GM12878 (cell line): ENCODE data around the gene EYS.

Source experiments
- CTCF ChIP-seq, 3 experiments: IDR thresholded peaks in 2 of 3; conservative IDR thresholded peaks in 1 of 3; 2 replicates each; pipeline ENCODE4 v1.5.1; 2011; ENCODE audit warnings: low read depth in 3 of 3, low read length in 3 of 3, mild to moderate bottlenecking in 3 of 3, control low read depth in 2 of 3, moderate library complexity in 2 of 3, inconsistent platforms in 1 of 3, mixed read lengths in 1 of 3; ENCODE audit not compliant: control insufficient read depth in 2 of 3, insufficient read depth in 1 of 3; ENCODE audit errors: extremely low read depth in 1 of 3
- ETV6 ChIP-seq, 2 experiments: fragments of 450-650 bp in 1 of 2; IDR thresholded peaks in 1 of 2; conservative IDR thresholded peaks in 1 of 2; 2 replicates each; pipeline ENCODE4 v1.6.1; 2014; ENCODE audit warnings: antibody characterized with exemption in 1 of 2, borderline replicate concordance in 1 of 2, low read depth in 1 of 2, mild to moderate bottlenecking in 1 of 2, moderate library complexity in 1 of 2
- JUNB ChIP-seq: IDR thresholded peaks from 2 replicates; pipeline ENCODE4 v1.6.1; 2016; ENCODE audit warnings: antibody characterized with exemption, mild to moderate bottlenecking
- NFYA ChIP-seq: IDR thresholded peaks from 2 replicates; pipeline ENCODE4 v1.6.1; 2011; ENCODE audit warnings: low read depth, mild to moderate bottlenecking, low read length, improper control_type of control experiment, borderline replicate concordance
- POLR2A ChIP-seq: IDR thresholded peaks from 2 replicates; pipeline ENCODE4 v1.6.1; 2011; ENCODE audit warnings: low read depth, mild to moderate bottlenecking, low read length
- RAD21 ChIP-seq: IDR thresholded peaks from 2 replicates; pipeline ENCODE4 v1.6.1; 2011; ENCODE audit warnings: mild to moderate bottlenecking, low read depth, low read length, moderate library complexity; ENCODE audit not compliant: insufficient read depth
- RFX5 ChIP-seq: IDR thresholded peaks from 2 replicates; pipeline ENCODE4 v1.6.1; 2011; ENCODE audit warnings: low read depth, low read length, improper control_type of control experiment
- TAF1 ChIP-seq: IDR thresholded peaks from 2 replicates; pipeline ENCODE4 v1.6.1; 2011; ENCODE audit warnings: mild to moderate bottlenecking, low read depth, low read length, borderline replicate concordance
- ZNF384 ChIP-seq: IDR thresholded peaks from 2 replicates; pipeline ENCODE4 v1.6.1; 2012; ENCODE audit warnings: low read depth, mild to moderate bottlenecking, low read length, improper control_type of control experiment, borderline replicate concordance

- TF ChIP-seq CTCF (IDR thresholded peaks at IDR 0.05 in 2 of 3, conservative IDR thresholded peaks at IDR 0.05 in 1 of 3; ENCODE audit: control insufficient read depth in 2 of 3, extremely low read depth in 1 of 3, insufficient read depth in 1 of 3, low read depth in 3 of 3, low read length in 3 of 3) (no peak), RAD21 (no peak), NFYA (no peak), TAF1 (no peak), ETV6 (conservative IDR thresholded peaks at IDR 0.05 in 1 of 2, IDR thresholded peaks at IDR 0.05 in 1 of 2; ENCODE audit: borderline replicate concordance in 1 of 2, low read depth in 1 of 2) (no peak), RFX5 (no peak), POLR2A (no peak), JUNB (no peak), ZNF384 (no peak)
These were observed 160.1 kb downstream of the EYS start for GRCh38 chr6:65546894-65547293.
